ENCODE data around the gene GRK2.
A peak's percentile ranks its signal among the peaks of the same experiment; 100 is the strongest.

Gene GRK2

GRCh38 chr11:67284811-67285540 lies 18.7 kb downstream of the GRK2 start:
- no peak for DNase-seq

- DNase-seq, result no peak
Observed at GRCh38 chr11:67285541-67286498, 19.5 kb downstream of the GRK2 start.

- peak; percentile 71 for DNase-seq
Observed at GRCh38 chr11:67286621-67287333, 20.5 kb downstream of the GRK2 start.

DNA sequence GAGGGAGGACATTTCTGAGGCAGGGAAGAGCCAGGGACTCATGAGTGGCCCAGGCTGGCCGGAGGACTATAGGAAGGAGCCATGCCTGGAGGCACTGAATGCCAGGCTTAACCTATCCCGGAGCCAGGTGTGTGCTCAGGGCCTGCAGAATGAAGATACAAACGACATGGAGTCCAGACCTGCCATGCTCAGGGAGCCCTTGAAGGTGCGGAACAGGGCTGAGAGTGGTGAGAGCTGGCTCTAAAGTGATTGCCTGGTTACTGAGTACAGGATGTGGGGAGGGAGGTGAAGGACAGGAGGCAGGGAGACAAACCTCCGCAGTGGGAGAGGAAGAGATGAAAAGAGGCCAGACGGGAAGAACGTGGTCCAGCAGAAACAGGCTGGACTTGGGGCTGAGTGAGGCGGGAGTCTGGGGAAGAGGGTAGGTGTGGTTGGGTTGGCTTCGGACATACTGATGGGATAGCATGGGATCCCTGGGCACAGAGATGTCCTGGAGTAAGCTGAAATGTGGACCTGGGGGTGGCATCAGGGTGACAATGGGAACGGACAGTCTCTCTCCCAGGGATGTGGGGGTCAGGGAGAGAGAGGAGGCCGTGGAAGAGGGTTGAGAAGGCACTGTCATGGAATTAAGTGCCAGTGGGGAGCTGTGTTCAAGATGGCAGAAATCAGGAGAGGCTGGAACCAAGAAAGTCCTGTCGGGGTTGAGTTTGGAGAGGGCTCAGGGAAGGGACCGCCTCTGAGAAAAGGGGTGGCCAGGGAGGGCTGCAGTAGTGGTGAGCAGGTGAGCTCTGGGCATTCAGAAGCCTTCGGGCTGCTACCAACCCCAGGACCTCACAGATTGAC lies 21.3 kb downstream of the GRK2 start:
- DNase-seq, result no peak

- DNase-seq, result peak; percentile 93
Observed at GRCh38 chr11:67288198-67288451, 21.9 kb downstream of the GRK2 start.

GRCh38 chr11:67288452-67289225 lies 22.4 kb downstream of the GRK2 start:
- peak; percentile 90 for DNase-seq

GRCh38 chr11:67289226-67289650 lies 23.0 kb downstream of the GRK2 start, which contains the start of gene ANKRD13D:
Gene ANKRD13D, plus strand, starts transcription at chr11:67289303. Its CDS starts 158 bp downstream, at chr11:67289461.
- DNase-seq, result no peak

GRCh38 chr11:67289651-67290479 lies 23.6 kb downstream of the GRK2 start:
- no peak for DNase-seq

DNA sequence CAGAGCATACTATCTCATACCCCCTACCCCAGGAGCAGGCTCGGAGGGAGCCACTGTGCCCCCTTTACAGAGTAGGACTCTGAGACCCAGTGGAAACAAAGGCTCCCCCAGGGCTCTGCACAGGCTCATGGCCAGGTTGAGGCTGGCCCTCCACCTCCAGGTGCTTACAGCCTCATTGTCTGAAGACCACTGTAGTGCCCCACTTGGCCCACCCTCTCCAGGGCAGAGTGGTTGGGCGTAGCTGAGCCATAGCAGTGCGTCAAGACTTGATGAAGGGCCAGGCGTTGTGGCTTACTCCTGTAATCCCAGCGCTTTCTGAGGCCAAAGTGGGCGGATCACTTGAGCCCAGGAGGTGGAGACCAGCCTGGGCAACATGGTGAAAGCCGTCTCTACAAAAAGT lies 24.5 kb downstream of the GRK2 start:
- DNase-seq, result no peak

- DNase-seq, result no peak
Observed at GRCh38 chr11:67291481-67292381, 25.5 kb downstream of the GRK2 start.

- DNase-seq, result no peak
Observed at GRCh38 chr11:67292671-67293070, 26.4 kb downstream of the GRK2 start.

DNA sequence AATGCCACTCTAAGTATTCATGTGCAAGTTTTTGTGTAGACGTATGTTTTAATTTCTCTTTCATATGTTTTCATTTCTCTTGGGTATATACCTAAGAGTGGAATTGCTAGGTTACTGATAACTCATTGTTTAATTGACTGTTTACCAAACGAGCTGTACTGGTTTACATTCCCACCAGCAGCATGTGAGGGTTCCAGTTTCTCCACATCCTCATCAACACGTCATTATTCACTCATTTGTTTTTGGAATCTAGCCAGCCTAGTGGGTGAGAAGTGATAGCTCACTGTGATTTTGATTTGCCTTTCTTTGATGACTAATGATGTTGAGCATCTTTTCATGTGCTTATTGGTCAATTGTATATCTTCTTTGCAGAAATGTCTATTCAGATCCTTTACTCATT lies 26.8 kb downstream of the GRK2 start:
- no peak for DNase-seq

DNA sequence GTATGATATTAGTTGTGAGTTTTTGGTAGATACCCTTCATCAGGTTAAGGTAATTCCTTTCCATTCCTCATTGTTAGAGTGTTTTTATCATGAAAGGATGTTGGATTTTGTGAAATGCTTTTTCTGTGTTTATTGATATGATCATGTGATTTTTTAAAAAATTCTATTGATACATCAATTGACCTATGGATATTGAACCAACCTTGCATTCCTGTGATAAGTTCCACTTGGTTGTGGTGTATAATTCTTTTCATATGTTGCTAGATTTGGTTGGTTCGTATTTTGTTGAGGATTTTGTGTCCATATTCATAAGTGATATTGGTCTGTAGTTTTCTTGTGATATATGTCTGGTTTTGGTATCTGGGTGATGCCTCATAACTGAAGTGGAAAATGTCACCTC lies 29.6 kb downstream of the GRK2 start:
- no peak for DNase-seq

GRCh38 chr11:67298786-67299185 lies 32.5 kb downstream of the GRK2 start:
- no peak for DNase-seq

- no peak for DNase-seq
Observed at GRCh38 chr11:67299471-67300191, 33.4 kb downstream of the GRK2 start.

- no peak for DNase-seq
Observed at GRCh38 chr11:67300256-67300755, 34.0 kb downstream of the GRK2 start.

GRCh38 chr11:67300756-67301312 lies 34.6 kb downstream of the GRK2 start:
- no peak for DNase-seq

DNA sequence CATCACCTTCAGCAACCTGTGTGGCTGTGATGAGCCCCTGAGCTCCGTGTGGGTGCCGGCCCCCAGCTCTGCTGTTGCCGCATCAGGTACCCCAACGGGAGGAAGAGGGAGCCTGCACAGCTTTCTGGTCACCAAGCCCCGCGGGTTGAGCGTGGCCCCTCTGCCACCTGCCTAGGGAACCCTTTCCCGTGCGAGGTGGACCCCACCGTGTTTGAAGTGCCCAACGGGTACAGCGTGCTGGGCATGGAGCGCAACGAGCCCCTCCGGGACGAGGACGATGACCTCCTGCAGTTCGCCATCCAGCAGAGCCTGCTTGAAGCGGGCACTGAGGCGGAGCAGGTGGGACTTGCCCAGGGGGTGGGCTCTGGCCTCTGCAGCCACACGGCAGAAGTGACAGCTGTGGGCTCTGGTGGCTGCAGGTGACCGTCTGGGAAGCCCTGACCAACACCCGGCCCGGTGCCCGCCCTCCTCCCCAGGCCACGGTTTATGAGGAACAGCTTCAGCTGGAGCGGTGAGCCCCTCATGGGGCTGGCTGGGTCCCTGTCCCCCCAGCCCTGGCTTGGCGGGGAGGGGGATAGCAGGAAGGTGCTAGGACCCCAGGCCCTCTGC lies 35.1 kb downstream of the GRK2 start:
- no peak for DNase-seq
